ENCODE measurements around the gene EEFSEC. TPM values are rescaled to one million over a fixed set of nuclear protein-coding genes. Genes with fewer than 3 reads are reported as not detected.
A peak's percentile ranks its signal among the peaks of the same experiment; 100 is the strongest.

EEFSEC gene
- total RNA-seq, 1 donor from 2014 or later, result 0.92 TPM

DNA sequence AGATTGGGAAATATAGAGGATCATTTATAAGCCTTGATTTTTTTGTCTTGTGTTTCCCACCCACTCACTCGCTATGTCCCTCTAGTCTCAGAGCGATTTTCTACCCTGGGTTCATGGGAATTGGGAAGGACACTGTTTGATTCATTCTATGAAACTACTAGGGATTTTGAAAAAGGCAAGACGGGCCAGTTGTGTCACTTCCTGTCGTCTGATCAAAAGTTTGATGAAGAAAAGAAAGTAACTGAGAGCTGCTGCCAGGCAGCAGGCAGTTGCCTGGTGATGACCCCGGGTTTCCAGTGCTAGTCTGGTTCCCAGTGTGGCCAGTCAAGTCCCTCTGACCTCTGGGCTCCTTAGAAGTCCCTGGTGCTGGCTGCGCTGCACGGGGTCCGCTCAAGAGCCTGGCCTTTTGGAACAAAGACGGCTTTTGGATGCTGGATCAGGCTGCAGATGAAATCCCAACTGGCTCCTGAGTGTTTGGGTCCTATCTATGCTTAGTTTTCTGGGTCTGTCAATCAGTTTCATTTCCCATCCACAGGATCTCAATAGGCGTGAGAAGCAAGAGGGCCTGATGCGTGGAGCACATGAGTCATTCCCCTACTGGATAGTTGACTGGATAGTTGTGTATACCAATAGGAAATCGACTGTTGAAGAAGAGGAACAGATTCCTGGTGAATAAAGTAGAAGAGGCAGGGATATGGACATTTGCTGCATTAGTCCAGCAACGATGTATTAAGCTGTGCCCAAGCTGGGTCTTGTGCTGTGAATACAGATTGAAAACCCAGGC is 89.7 kb downstream of the EEFSEC start:
- no peaks in the 10 kb centered on the region for H3F3A ChIP-seq (ENCODE audit: low read depth)
- H4K20me1 ChIP-seq (ENCODE audit: low read depth), result no peaks in the 10 kb centered on the region
- Mint-ChIP-seq H3K9me3 (no peaks in the 10 kb centered on the region), H3K27ac (peak overlapping the region; percentile 87), H3K36me3 (peaks cover 4% of the 10 kb centered on the region), H3K27me3 (ENCODE audit: insufficient read depth, low read depth) (no peaks in the 10 kb centered on the region), H3K4me3 (no peak overlapping the region), H3K4me1 (peaks cover 31% of the 10 kb centered on the region)
- no peak overlapping the region for H3K9ac ChIP-seq
- H3K27ac ChIP-seq, result no peak overlapping the region
- H3K79me2 ChIP-seq (ENCODE audit: low read depth), result no peaks in the 10 kb centered on the region
- no peak overlapping the region for H3K4me3 ChIP-seq
- H3K4me2 ChIP-seq, result no peak overlapping the region
- DNase-seq (ENCODE audit: low spot score), result no peak
- peaks cover 2% of the 10 kb centered on the region for H3K4me1 ChIP-seq
- H3K36me3 ChIP-seq, result no peaks in the 10 kb centered on the region
- H2AFZ ChIP-seq (replicated peaks), result no peak overlapping the region
- TF ChIP-seq EZH2phosphoT487 (IDR thresholded peaks at IDR 0.05) (no peak), EZH2 (IDR thresholded peaks at IDR 0.05) (no peak)
- TF ChIP-seq, protein P1, sequence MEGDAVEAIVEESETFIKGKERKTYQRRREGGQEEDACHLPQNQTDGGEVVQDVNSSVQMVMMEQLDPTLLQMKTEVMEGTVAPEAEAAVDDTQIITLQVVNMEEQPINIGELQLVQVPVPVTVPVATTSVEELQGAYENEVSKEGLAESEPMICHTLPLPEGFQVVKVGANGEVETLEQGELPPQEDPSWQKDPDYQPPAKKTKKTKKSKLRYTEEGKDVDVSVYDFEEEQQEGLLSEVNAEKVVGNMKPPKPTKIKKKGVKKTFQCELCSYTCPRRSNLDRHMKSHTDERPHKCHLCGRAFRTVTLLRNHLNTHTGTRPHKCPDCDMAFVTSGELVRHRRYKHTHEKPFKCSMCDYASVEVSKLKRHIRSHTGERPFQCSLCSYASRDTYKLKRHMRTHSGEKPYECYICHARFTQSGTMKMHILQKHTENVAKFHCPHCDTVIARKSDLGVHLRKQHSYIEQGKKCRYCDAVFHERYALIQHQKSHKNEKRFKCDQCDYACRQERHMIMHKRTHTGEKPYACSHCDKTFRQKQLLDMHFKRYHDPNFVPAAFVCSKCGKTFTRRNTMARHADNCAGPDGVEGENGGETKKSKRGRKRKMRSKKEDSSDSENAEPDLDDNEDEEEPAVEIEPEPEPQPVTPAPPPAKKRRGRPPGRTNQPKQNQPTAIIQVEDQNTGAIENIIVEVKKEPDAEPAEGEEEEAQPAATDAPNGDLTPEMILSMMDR (IDR thresholded peaks at IDR 0.05), result no peak
- H3K27me3 ChIP-seq, result no peaks in the 10 kb centered on the region
- no peaks in the 10 kb centered on the region for H3K9me3 ChIP-seq (ENCODE audit: low read depth)

DNA sequence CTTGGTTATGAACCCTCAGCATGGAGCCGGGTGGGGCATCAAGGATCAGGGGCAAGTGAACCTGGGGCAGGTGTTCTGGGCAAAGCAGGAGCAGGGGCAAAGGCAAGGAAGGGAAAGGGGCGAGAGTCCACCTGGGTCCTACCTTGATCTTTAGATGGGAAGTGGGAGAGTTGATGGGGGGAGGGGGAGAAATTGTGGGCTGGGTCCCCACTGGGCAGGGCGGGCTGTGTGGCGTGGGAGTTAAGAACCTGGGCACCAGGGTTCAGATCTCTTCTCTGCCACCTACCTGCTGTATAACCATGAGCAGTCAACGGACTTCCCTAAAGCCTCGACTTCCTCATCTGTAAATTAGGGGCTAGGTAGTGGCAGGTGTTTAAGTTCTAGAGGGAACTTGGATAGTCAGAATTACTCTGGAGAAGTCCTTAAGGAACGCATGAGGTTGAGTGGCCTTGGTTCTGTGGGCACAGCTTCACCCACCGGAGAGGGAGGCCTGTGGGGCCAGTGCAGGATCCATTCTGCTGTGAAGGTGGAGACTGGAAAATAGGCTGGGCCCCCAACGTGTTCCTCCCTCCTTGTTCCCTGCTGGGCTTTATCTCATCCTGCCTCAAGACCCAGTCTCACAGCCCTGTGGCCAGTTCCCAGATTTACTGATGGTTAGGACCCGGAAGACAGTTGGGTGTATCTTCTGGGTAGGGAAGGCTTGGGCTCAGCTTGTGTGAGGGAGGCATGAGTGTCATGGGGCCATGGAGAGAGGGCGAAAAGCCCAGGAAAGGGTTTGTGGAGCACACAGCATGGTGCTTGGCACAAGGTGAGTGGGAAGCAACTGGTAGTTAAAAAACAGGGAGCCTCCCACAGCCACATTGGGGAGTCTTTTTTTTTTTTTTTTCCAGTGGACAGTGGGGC is 90.6 kb downstream of the EEFSEC start:
- Mint-ChIP-seq H3K36me3 (peaks cover 4% of the 10 kb centered on the region), H3K27ac (peak overlapping the region; percentile 87), H3K4me3 (no peak overlapping the region), H3K27me3 (ENCODE audit: insufficient read depth, low read depth) (no peaks in the 10 kb centered on the region), H3K9me3 (no peaks in the 10 kb centered on the region), H3K4me1 (peaks cover 22% of the 10 kb centered on the region)
- Histone ChIP-seq H3K4me2 (no peak overlapping the region), H3K27me3 (no peaks in the 10 kb centered on the region), H3K9me3 (ENCODE audit: low read depth) (no peaks in the 10 kb centered on the region), H3K4me3 (no peak overlapping the region), H3K36me3 (no peaks in the 10 kb centered on the region), H3K9ac (no peak overlapping the region), H4K20me1 (ENCODE audit: low read depth) (no peaks in the 10 kb centered on the region), H2AFZ (replicated peaks) (no peak overlapping the region), H3K4me1 (no peaks in the 10 kb centered on the region), H3F3A (ENCODE audit: low read depth) (no peaks in the 10 kb centered on the region), H3K27ac (no peak overlapping the region), H3K79me2 (ENCODE audit: low read depth) (no peaks in the 10 kb centered on the region)
- no peak for DNase-seq (ENCODE audit: low spot score)
- TF ChIP-seq EZH2phosphoT487 (IDR thresholded peaks at IDR 0.05), result no peak
- no peak for TF ChIP-seq EZH2 (IDR thresholded peaks at IDR 0.05)
- TF ChIP-seq, protein P1 (IDR thresholded peaks at IDR 0.05), result no peak

DNA sequence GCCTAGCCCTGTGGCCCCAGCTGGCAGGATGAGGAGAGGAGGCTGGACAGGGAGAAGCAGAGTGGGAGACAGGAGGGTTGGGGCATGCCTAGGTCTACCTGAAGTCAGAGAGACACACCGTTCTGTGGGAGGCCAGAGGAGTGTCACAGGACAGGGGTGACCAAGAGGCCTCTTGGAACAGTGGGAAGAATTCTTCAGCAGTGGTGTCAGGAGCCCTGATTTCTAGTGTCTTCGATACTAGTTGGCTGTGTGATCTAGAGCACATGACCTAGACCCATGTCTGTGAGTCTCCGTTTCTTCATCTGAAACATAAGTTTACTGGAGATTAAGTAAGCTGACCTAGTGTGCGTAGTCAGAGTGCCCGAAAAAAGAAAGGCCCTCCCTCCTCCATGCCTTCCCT is 92.2 kb downstream of the EEFSEC start:
- Histone ChIP-seq H3K4me1 (no peaks in the 10 kb centered on the region), H3K36me3 (no peaks in the 10 kb centered on the region), H3K9ac (no peak overlapping the region), H3F3A (ENCODE audit: low read depth) (no peaks in the 10 kb centered on the region), H3K9me3 (ENCODE audit: low read depth) (no peaks in the 10 kb centered on the region), H2AFZ (replicated peaks) (no peak overlapping the region), H3K27me3 (no peaks in the 10 kb centered on the region), H3K4me3 (no peak overlapping the region), H3K79me2 (ENCODE audit: low read depth) (no peaks in the 10 kb centered on the region), H3K27ac (no peak overlapping the region), H3K4me2 (no peak overlapping the region), H4K20me1 (ENCODE audit: low read depth) (no peaks in the 10 kb centered on the region)
- H3K27ac Mint-ChIP-seq, result no peak overlapping the region
- H3K9me3 Mint-ChIP-seq, result peaks cover under 1% of the 10 kb centered on the region
- peaks cover 7% of the 10 kb centered on the region for H3K36me3 Mint-ChIP-seq
- no peaks in the 10 kb centered on the region for H3K27me3 Mint-ChIP-seq (ENCODE audit: insufficient read depth, low read depth)
- TF ChIP-seq EZH2 (IDR thresholded peaks at IDR 0.05) (no peak), EZH2phosphoT487 (IDR thresholded peaks at IDR 0.05) (no peak)
- TF ChIP-seq, protein P1 (IDR thresholded peaks at IDR 0.05), result no peak
- no peak for DNase-seq (ENCODE audit: low spot score)
- H3K4me1 Mint-ChIP-seq, result peaks cover 16% of the 10 kb centered on the region
- H3K4me3 Mint-ChIP-seq, result no peak overlapping the region
